Suppressor macrophage treated with lipopolysaccharide for 1 hour (primary cell): ENCODE measurements around the gene MID2.

Source experiments
- DNase-seq, 3 donors: peaks; one replicate each; pipeline ENCODE4 v3.0.0-alpha.2; 2020 to 2022

MID2 gene

GRCh38 chrX:107970073-107970472 lies 144.4 kb downstream of the MID2 start:
- DNase-seq: no peak

GRCh38 chrX:107971636-107972035 lies 146.0 kb downstream of the MID2 start:
- no peak for DNase-seq
